ENCODE results near the gene GRIN3A. TPM values are rescaled to one million over a fixed set of nuclear protein-coding genes. Genes with fewer than 3 reads are reported as not detected.
"Not testable (repeated sequence)": the region's sequence is repeated elsewhere in the genome, so short reads cannot be mapped to it uniquely, and the experiment has no call there.

The GRIN3A gene
- total RNA-seq, 1 donor from 2014 or later, result 27.8 TPM

GRCh38 chr9:101593345-101593744 lies 145.1 kb downstream of the GRIN3A start:
- DNase-seq (ENCODE audit: low spot score), result no peak
- Mint-ChIP-seq H3K4me3 (ENCODE audit: unreplicated experiment) (no peak overlapping the region), H3K9me3 (ENCODE audit: unreplicated experiment) (no peaks in the 10 kb centered on the region), H3K36me3 (ENCODE audit: low read depth, unreplicated experiment) (no peaks in the 10 kb centered on the region), H3K4me1 (ENCODE audit: unreplicated experiment) (no peaks in the 10 kb centered on the region), H3K27me3 (ENCODE audit: unreplicated experiment) (no peaks in the 10 kb centered on the region), H3K27ac (ENCODE audit: unreplicated experiment) (no peak overlapping the region)
- TF ChIP-seq CTCF (IDR thresholded peaks at IDR 0.05; ENCODE audit: unreplicated experiment), result no peak

DNA sequence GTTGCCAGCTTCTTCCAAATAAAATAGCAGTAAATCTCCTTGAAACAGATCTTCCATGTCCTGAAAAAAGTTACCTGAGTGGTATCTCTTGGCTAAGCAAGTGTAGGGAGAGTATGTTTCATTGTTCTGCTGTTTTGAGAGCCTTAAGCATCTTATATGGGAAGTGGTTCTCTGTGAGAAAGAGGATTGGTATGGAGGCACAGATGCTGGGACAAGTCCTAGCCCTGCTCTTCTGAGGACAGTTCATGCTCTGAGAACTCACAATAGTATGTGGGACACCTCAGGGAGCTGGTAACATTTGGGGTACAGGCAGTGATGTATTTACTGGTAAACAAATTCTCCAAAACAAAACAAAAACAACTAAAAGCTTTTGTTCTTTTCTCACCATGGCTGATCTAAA lies 145.7 kb downstream of the GRIN3A start:
- Mint-ChIP-seq H3K9me3 (ENCODE audit: unreplicated experiment) (no peaks in the 10 kb centered on the region), H3K4me1 (ENCODE audit: unreplicated experiment) (no peaks in the 10 kb centered on the region), H3K27ac (ENCODE audit: unreplicated experiment) (no peak overlapping the region), H3K4me3 (ENCODE audit: unreplicated experiment) (no peak overlapping the region), H3K36me3 (ENCODE audit: low read depth, unreplicated experiment) (no peaks in the 10 kb centered on the region), H3K27me3 (ENCODE audit: unreplicated experiment) (no peaks in the 10 kb centered on the region)
- no peak for DNase-seq (ENCODE audit: low spot score)
- no peak for TF ChIP-seq CTCF (IDR thresholded peaks at IDR 0.05; ENCODE audit: unreplicated experiment)

- Mint-ChIP-seq H3K27me3 (ENCODE audit: unreplicated experiment) (no peaks in the 10 kb centered on the region), H3K27ac (ENCODE audit: unreplicated experiment) (no peak overlapping the region), H3K4me3 (ENCODE audit: unreplicated experiment) (no peak overlapping the region), H3K4me1 (ENCODE audit: unreplicated experiment) (no peaks in the 10 kb centered on the region), H3K9me3 (ENCODE audit: unreplicated experiment) (no peaks in the 10 kb centered on the region), H3K36me3 (ENCODE audit: low read depth, unreplicated experiment) (no peaks in the 10 kb centered on the region)
- DNase-seq (ENCODE audit: low spot score), result no peak
- TF ChIP-seq CTCF (IDR thresholded peaks at IDR 0.05; ENCODE audit: unreplicated experiment), result no peak
These were observed 146.5 kb downstream of the GRIN3A start for GRCh38 chr9:101591787-101592446.

GRCh38 chr9:101590901-101591300 lies 147.5 kb downstream of the GRIN3A start:
- no peak for DNase-seq (ENCODE audit: low spot score)
- H3K9me3 Mint-ChIP-seq (ENCODE audit: unreplicated experiment), result no peaks in the 10 kb centered on the region
- no peak overlapping the region for H3K27ac Mint-ChIP-seq (ENCODE audit: unreplicated experiment)
- H3K27me3 Mint-ChIP-seq (ENCODE audit: unreplicated experiment), result no peaks in the 10 kb centered on the region
- TF ChIP-seq CTCF (IDR thresholded peaks at IDR 0.05; ENCODE audit: unreplicated experiment), result no peak
- H3K4me3 Mint-ChIP-seq (ENCODE audit: unreplicated experiment), result no peak overlapping the region
- H3K4me1 Mint-ChIP-seq (ENCODE audit: unreplicated experiment), result no peaks in the 10 kb centered on the region
- no peaks in the 10 kb centered on the region for H3K36me3 Mint-ChIP-seq (ENCODE audit: low read depth, unreplicated experiment)

- not testable (repeated sequence) for H3K27me3 Mint-ChIP-seq (ENCODE audit: unreplicated experiment); DNase-seq (ENCODE audit: low spot score); H3K4me1 Mint-ChIP-seq (ENCODE audit: unreplicated experiment); H3K36me3 Mint-ChIP-seq (ENCODE audit: low read depth, unreplicated experiment); H3K27ac Mint-ChIP-seq (ENCODE audit: unreplicated experiment); H3K4me3 Mint-ChIP-seq (ENCODE audit: unreplicated experiment); H3K9me3 Mint-ChIP-seq (ENCODE audit: unreplicated experiment)
These were observed 148.4 kb downstream of the GRIN3A start for GRCh38 chr9:101590074-101590473.
